LNCAP (cell line): Measurements from ENCODE around the gene C16orf78.

Experiments
- TF ChIP-seq, protein P1 (sequence below): fragments of 450-650 bp; IDR thresholded peaks from 2 replicates; pipeline ENCODE4 v1.5.1; 2017; ENCODE audit warnings: mild to moderate bottlenecking

Gene C16orf78

DNA sequence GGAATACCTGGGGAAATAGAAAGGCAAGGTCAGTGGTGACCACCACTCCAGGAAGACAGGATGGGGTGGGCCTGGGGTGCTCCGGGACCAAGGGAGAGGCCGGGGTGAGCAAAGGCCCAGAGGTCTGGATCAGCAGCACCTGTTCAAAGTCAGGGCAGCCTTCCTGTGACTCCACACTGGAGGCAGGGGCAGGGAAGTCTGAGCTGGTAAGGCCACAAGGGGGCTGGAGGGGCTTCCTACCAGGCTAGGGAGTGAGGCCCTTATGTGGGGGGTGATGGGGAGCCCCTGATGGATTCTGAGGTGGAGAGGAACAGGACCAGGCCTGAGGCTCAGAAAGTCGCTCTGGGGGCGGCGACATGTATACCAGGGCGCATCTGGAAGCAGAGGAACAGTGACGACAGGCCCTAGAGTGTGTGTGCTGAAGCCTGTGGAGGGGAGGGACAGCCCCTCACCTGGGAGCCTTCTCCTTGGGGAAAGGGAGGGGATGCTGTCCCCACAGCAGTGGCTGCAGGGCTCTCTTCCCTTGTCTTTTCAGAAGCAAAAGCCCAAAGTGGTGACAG is 3.7 kb downstream of the C16orf78 start:
- TF ChIP-seq, protein P1, sequence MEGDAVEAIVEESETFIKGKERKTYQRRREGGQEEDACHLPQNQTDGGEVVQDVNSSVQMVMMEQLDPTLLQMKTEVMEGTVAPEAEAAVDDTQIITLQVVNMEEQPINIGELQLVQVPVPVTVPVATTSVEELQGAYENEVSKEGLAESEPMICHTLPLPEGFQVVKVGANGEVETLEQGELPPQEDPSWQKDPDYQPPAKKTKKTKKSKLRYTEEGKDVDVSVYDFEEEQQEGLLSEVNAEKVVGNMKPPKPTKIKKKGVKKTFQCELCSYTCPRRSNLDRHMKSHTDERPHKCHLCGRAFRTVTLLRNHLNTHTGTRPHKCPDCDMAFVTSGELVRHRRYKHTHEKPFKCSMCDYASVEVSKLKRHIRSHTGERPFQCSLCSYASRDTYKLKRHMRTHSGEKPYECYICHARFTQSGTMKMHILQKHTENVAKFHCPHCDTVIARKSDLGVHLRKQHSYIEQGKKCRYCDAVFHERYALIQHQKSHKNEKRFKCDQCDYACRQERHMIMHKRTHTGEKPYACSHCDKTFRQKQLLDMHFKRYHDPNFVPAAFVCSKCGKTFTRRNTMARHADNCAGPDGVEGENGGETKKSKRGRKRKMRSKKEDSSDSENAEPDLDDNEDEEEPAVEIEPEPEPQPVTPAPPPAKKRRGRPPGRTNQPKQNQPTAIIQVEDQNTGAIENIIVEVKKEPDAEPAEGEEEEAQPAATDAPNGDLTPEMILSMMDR = no peak

DNA sequence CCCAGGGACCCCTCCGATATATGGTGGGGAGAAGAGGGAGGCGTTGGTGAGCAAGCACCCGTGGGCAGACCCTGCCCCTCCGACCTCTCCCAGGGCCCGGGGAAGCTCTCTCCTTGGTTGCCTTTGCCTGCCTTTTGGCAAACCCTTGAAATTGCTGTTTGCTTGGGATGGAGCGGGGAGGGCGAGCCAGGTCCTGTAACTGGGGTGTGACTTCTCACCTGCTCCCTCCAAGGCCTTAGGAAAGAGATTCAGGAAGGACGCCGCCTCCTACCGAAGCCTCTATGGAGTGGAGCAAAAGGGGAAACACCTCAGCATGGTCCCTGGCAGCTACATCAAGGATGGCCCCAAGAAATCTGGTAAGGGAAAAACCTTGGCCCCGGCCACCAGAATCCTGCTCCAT is 4.6 kb downstream of the C16orf78 start:
- TF ChIP-seq, protein P1 = no peak

DNA sequence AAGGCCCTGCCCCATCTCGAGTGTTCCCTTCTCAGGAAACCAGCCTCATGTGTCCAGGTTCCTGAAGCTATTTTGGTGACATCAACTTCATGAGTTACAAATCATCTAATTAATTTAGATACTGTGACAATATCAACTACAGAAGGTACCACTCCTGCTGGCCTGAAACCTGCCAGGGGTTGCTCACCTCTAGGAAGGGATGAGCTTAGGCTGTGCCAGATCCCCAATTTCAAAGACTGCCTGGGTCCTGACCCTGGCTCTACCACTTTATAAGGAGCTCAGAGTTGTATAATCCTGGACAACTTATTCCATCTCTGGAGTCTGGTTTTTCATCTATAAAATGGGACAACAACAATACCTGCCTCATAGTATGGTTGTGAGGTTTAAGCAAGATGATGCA is 5.2 kb downstream of the C16orf78 start:
- TF ChIP-seq, protein P1 = no peak

- TF ChIP-seq, protein P1 = peak; percentile 18; the same call in 1 of the 2 replicates
These were observed 9.3 kb downstream of the C16orf78 start for GRCh38 chr16:49382916-49383315.

DNA sequence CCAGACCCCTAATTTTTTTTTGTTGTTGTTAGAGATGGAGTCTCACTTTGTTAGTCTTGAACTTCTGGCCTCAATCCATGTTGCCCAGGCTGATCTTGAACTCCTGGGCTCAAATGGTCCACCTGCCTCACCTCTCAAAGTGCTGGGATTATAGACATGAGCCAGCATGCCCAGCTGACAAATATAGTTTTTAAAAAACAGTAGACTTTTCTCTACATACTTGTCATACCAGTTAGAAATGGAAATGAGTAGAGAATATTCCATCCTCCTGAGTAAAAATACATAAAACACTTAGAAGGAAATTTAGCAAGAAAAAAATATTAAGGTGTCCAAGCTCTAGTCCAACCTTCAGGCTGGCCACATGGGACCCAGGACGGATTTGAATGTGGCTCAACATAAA is 21.4 kb downstream of the C16orf78 start:
- TF ChIP-seq, protein P1 = no peak

GRCh38 chr16:49396206-49396720 is 22.7 kb downstream of the C16orf78 start:
- TF ChIP-seq, protein P1 = no peak

- TF ChIP-seq, protein P1 = no peak
These were observed 25.2 kb downstream of the C16orf78 start for GRCh38 chr16:49398761-49399160.
